GM12873 (cell line): Measurements from ENCODE around the gene NCKIPSD.

Experiments used
- CTCF ChIP-seq: IDR thresholded peaks from 2 replicates; pipeline ENCODE4 v1.5.1; 2012; ENCODE audit warnings: low read depth, mild to moderate bottlenecking, moderate library complexity, low read length, control low read depth; ENCODE audit not compliant: insufficient read depth; ENCODE audit errors: missing control alignments

Gene NCKIPSD

GRCh38 chr3:48690846-48691458 is 5.2 kb upstream of the NCKIPSD start:
- TF ChIP-seq CTCF: no peak

- no peak for TF ChIP-seq CTCF
Measured at GRCh38 chr3:48689384-48689783, 3.7 kb upstream of the NCKIPSD start.

- no peak for TF ChIP-seq CTCF
Measured at GRCh38 chr3:48688737-48689075, 3.0 kb upstream of the NCKIPSD start.

GRCh38 chr3:48688032-48688736 is 2.5 kb upstream of the NCKIPSD start:
- TF ChIP-seq CTCF: no peak

- TF ChIP-seq CTCF: no peak
Measured at GRCh38 chr3:48687220-48687678, 1.5 kb upstream of the NCKIPSD start.

- TF ChIP-seq CTCF: no peak
Measured at GRCh38 chr3:48686538-48687219, 964 bp upstream of the NCKIPSD start.

- TF ChIP-seq CTCF: no peak
Measured at GRCh38 chr3:48685293-48685602, 467 bp downstream of the NCKIPSD start.
